ENCODE results near the gene PALS2.

DNA sequence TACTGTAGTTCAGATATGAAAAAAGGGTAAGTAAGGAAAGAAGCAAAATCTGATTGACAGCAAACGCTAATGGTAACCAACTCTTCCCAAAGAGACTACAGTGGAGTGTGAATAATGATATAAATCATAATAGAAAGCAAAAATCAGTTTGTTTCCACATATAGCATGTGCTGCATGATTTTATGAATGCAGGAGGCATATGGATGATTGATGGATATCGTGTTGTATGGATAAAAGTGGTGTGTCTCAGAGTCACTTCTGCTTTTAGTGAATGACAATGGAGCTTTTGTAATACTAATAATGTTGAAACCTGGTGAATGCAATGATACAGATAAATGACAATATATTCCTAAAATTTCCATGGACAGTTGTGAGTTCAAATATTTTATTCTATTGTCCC is 36.6 kb upstream of the PALS2 start:
- TF ChIP-seq GATA3 (IDR thresholded peaks at IDR 0.05; ENCODE audit: low read depth, low read length) = no peak
- no peak for TF ChIP-seq GATA2 (IDR thresholded peaks at IDR 0.05; ENCODE audit: low read depth, low read length)

All from SH-SY5Y (cell line).